ENCODE results near the gene C17orf113. TPM values are rescaled to one million over a fixed set of nuclear protein-coding genes. Genes with fewer than 3 reads are reported as not detected.

The C17orf113 gene
- total and polyA plus RNA-seq, 2 donors (not counting 1 experiment from before 2014, with no cell fraction given): 0.07 to 0.66 TPM

DNA sequence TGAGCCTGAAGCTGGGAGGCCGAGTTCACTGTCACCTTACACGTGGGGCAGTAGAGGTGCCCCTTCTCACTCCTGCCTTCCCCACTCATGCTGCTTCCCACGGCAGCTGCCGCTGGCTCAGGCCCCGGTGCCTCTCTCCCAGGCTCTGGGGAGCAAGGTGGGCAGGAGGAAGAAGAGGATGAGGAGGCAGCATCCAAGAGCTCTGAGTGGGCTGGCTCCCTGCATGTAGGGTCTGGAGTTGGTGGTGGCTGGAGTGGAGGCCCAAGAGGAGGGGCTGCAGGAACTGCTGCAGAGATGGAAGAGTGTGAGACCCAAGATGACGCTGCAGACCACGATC, 21.6 kb downstream of the C17orf113 start:
- Histone ChIP-seq H3K9ac (ENCODE audit: insufficient read depth, low read length) (no peak overlapping the region), H3K4me3 (replicated peaks in 1 of 4; ENCODE audit: control extremely low read depth in 1 of 4, insufficient read depth in 1 of 4, low read depth in 3 of 4, low read length in 4 of 4) (no peak overlapping the region), H3K4me1 (ENCODE audit: control insufficient read depth, extremely low read depth, insufficient read depth, low read length) (peaks cover 12% of the 10 kb centered on the region), H2AFZ (ENCODE audit: low read length) (no peak overlapping the region), H3K36me3 (ENCODE audit: control insufficient read depth, insufficient read depth, low read length) (peaks cover 6% of the 10 kb centered on the region), H3K79me2 (ENCODE audit: control insufficient read depth, insufficient read depth, low read length) (no peaks in the 10 kb centered on the region), H3K27ac (ENCODE audit: insufficient read depth, low read length) (no peak overlapping the region), H3K4me2 (ENCODE audit: extremely low read depth, insufficient read depth, low read length) (no peak overlapping the region), H3K27me3 (ENCODE audit: control insufficient read depth, insufficient read depth, low read length) (peaks cover 2% of the 10 kb centered on the region), H4K20me1 (ENCODE audit: control insufficient read depth, extremely low read depth, insufficient read depth, low read length) (no peaks in the 10 kb centered on the region), H3K9me3 (ENCODE audit: control insufficient read depth, insufficient read depth, low read depth, low read length) (no peaks in the 10 kb centered on the region)
- TF ChIP-seq, protein P1, sequence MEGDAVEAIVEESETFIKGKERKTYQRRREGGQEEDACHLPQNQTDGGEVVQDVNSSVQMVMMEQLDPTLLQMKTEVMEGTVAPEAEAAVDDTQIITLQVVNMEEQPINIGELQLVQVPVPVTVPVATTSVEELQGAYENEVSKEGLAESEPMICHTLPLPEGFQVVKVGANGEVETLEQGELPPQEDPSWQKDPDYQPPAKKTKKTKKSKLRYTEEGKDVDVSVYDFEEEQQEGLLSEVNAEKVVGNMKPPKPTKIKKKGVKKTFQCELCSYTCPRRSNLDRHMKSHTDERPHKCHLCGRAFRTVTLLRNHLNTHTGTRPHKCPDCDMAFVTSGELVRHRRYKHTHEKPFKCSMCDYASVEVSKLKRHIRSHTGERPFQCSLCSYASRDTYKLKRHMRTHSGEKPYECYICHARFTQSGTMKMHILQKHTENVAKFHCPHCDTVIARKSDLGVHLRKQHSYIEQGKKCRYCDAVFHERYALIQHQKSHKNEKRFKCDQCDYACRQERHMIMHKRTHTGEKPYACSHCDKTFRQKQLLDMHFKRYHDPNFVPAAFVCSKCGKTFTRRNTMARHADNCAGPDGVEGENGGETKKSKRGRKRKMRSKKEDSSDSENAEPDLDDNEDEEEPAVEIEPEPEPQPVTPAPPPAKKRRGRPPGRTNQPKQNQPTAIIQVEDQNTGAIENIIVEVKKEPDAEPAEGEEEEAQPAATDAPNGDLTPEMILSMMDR (conservative IDR thresholded peaks at IDR 0.05 in 1 of 2, IDR thresholded peaks at IDR 0.05 in 1 of 2; ENCODE audit: low read depth in 1 of 2, low read length in 2 of 2): no peak
- TF ChIP-seq EZH2 (IDR thresholded peaks at IDR 0.05; ENCODE audit: low read length, missing control alignments): no peak
- DNase-seq (ENCODE audit: low read depth in 2 of 2): no peak

DNA sequence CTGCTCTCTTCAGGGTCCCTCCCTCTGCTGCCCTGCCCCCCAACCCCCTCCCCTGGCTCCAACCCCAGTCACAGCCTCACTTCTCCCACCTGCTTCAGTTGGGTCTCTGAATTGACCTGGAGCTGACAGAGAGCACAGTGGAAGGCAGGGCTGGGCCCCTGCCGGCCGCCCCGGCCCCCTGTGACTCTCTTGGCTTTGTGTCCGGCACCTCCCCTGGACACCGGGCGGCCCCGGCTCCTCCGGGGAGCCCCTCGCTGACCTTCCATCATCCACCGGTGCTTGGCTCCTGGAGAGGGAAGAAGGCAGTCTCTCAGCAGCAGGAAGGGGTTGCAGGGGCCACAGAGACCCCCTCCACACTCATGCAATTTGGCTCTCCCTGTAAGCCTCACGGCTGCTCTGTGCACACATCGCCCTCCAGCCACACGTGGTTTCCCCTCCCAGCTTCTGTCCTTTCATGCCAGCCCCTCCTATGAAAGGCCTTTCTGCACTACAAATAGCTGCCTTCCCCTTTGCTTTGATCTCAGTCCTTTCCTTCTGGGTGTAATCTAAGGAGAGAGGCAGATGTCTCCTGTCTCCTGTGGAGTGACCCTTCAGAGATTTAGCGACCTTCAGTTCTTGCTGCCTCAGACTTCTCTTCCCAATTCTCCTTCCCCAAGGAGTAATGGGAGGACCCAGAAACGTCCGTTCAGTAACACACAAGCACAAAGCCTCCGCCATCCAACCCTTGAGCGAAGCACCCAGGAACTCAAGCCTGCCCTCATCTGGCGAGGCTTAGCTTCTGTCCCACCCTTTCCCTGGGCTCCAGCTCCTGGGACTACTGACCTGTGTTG, 22.2 kb downstream of the C17orf113 start:
- Histone ChIP-seq H3K36me3 (ENCODE audit: control insufficient read depth, insufficient read depth, low read length) (peaks cover 9% of the 10 kb centered on the region), H3K4me3 (replicated peaks in 1 of 4; ENCODE audit: control extremely low read depth in 1 of 4, insufficient read depth in 1 of 4, low read depth in 3 of 4, low read length in 4 of 4) (no peak overlapping the region), H3K9ac (ENCODE audit: insufficient read depth, low read length) (no peak overlapping the region), H3K27me3 (ENCODE audit: control insufficient read depth, insufficient read depth, low read length) (peaks cover 2% of the 10 kb centered on the region), H3K79me2 (ENCODE audit: control insufficient read depth, insufficient read depth, low read length) (no peaks in the 10 kb centered on the region), H3K27ac (ENCODE audit: insufficient read depth, low read length) (no peak overlapping the region), H4K20me1 (ENCODE audit: control insufficient read depth, extremely low read depth, insufficient read depth, low read length) (no peaks in the 10 kb centered on the region), H3K4me2 (ENCODE audit: extremely low read depth, insufficient read depth, low read length) (no peak overlapping the region), H2AFZ (ENCODE audit: low read length) (no peak overlapping the region), H3K4me1 (ENCODE audit: control insufficient read depth, extremely low read depth, insufficient read depth, low read length) (peaks cover 12% of the 10 kb centered on the region), H3K9me3 (ENCODE audit: control insufficient read depth, insufficient read depth, low read depth, low read length) (no peaks in the 10 kb centered on the region)
- no peak for DNase-seq (ENCODE audit: low read depth in 2 of 2)
- TF ChIP-seq EZH2 (IDR thresholded peaks at IDR 0.05; ENCODE audit: low read length, missing control alignments): no peak
- TF ChIP-seq, protein P1 (conservative IDR thresholded peaks at IDR 0.05 in 1 of 2, IDR thresholded peaks at IDR 0.05 in 1 of 2; ENCODE audit: low read depth in 1 of 2, low read length in 2 of 2): peak; percentile 7 to 14

DNA sequence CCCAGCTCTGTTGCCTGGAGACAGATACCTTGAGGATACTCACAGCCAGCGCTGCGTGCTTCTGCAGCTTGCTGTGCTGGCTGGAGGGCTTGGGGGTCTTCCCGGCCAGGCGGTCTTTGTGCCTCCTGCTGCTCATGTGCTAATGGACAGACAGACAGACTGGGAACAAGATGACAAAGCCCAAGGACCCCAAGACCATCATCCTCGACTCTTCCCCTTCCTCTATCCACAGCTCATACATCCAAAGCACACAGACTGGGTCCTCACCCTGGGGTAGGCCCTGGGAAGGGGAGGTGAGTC, 22.9 kb downstream of the C17orf113 start:
- no peak for DNase-seq (ENCODE audit: low read depth in 2 of 2)
- H4K20me1 ChIP-seq (ENCODE audit: control insufficient read depth, extremely low read depth, insufficient read depth, low read length): no peaks in the 10 kb centered on the region
- H2AFZ ChIP-seq (ENCODE audit: low read length): no peak overlapping the region
- H3K9ac ChIP-seq (ENCODE audit: insufficient read depth, low read length): no peak overlapping the region
- H3K4me3 ChIP-seq (replicated peaks in 1 of 4; ENCODE audit: control extremely low read depth in 1 of 4, insufficient read depth in 1 of 4, low read depth in 3 of 4, low read length in 4 of 4): no peak overlapping the region
- no peaks in the 10 kb centered on the region for H3K9me3 ChIP-seq (ENCODE audit: control insufficient read depth, insufficient read depth, low read depth, low read length)
- peaks cover 10% of the 10 kb centered on the region for H3K36me3 ChIP-seq (ENCODE audit: control insufficient read depth, insufficient read depth, low read length)
- H3K4me1 ChIP-seq (ENCODE audit: control insufficient read depth, extremely low read depth, insufficient read depth, low read length): peaks cover 12% of the 10 kb centered on the region
- H3K4me2 ChIP-seq (ENCODE audit: extremely low read depth, insufficient read depth, low read length): no peak overlapping the region
- TF ChIP-seq, protein P1 (conservative IDR thresholded peaks at IDR 0.05 in 1 of 2, IDR thresholded peaks at IDR 0.05 in 1 of 2; ENCODE audit: low read depth in 1 of 2, low read length in 2 of 2): no peak
- no peak for TF ChIP-seq EZH2 (IDR thresholded peaks at IDR 0.05; ENCODE audit: low read length, missing control alignments)
- peaks cover 2% of the 10 kb centered on the region for H3K27me3 ChIP-seq (ENCODE audit: control insufficient read depth, insufficient read depth, low read length)
- no peak overlapping the region for H3K27ac ChIP-seq (ENCODE audit: insufficient read depth, low read length)
- no peaks in the 10 kb centered on the region for H3K79me2 ChIP-seq (ENCODE audit: control insufficient read depth, insufficient read depth, low read length)
